GM23248 (cell line): ENCODE measurements around the gene GALNT2.

ENCODE experiments used
- EZH2 ChIP-seq: fragments of 200-600 bp; sonication (generic); IDR thresholded peaks from 2 replicates; pipeline ENCODE4 v1.6.1; 2018; ENCODE audit warnings: antibody characterized with exemption, mild to moderate bottlenecking; ENCODE audit not compliant: insufficient read depth, poor library complexity, severe bottlenecking
- EZH2phosphoT487 ChIP-seq: fragments of 200-600 bp; sonication (generic); IDR thresholded peaks from 2 replicates; pipeline ENCODE4 v1.6.1; 2018; ENCODE audit warnings: antibody characterized with exemption, moderate library complexity, mild to moderate bottlenecking, low read depth; ENCODE audit not compliant: insufficient read depth

GRCh38 chr1:230179249-230179648 is 112.2 kb downstream of the GALNT2 start:
- TF ChIP-seq EZH2: no peak
- TF ChIP-seq EZH2phosphoT487: no peak
